Measurements from ENCODE around the gene MMP14. TPM values are rescaled to one million over a fixed set of nuclear protein-coding genes. Genes with fewer than 3 reads are reported as not detected.

Gene MMP14
- polyA plus RNA-seq, 3 donors, result 130 to 170 (median 135) TPM

DNA sequence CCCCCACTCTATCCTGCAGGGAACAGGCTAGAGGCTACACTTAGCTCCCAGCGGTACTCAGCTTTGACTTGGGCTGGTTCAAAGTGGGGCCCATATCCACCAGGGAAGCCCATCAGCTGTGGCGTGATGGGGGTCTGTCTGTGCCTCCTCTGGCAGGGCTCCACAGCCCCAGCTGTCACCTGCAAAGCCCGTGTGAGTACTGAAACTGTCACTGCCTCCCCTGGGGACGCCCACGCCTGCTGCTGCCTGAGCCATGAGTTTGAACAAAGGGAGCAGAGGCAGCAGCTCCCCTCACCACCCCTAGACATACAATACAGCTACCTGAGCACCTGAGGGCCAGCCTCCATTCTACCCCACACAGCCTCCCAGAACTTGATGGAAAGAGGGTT, 51.6 kb downstream of the MMP14 start:
- no peak for DNase-seq (ENCODE audit: extremely low read depth in 1 of 11, low read depth in 9 of 11, low spot score in 4 of 11)

DNA sequence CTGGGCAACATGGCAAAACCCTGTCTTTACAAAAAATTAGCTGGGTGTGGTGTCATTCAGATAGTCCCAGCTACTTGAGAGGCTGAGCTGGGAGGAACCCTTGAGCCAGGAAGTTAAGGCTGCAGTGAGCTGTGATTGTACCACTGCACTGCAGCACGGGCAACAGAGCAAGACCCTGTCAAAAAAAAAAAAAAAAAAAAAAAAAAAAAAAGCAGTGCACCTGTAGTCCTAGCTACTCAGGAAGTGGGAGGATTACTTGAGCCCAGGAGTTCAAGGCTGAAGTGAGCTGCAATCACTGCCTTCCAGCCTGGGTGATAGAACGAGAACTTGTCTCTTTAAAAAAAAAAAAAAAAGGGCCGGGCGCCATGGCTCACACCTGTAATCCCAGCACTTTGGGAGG, 52.3 kb downstream of the MMP14 start:
- DNase-seq (ENCODE audit: extremely low read depth in 1 of 11, low read depth in 9 of 11, low spot score in 4 of 11), result no peak

- no peak for DNase-seq (ENCODE audit: extremely low read depth in 1 of 11, low read depth in 9 of 11, low spot score in 4 of 11)
These were observed 54.0 kb downstream of the MMP14 start for GRCh38 chr14:22890416-22890815.

DNA sequence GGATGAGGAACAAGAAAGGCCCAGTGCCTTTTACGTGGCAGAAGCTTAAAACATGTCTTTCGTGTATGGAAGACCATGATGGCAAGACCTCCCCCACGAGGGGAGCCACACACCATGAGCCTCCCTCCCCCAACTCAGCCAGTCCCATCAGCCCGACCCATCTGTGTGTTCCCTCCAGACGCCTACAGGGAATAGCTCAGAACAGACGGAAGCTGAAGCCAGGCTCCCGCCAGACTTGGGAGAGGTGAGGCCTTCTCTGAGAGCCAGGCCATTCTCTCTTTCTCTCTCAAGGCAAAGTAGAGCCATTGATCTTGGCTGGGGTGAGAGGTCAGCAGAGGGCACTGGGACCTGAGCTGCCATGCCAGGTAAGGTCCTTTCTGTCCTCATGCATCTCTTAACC, 56.1 kb downstream of the MMP14 start:
- DNase-seq (ENCODE audit: extremely low read depth in 1 of 11, low read depth in 9 of 11, low spot score in 4 of 11), result no peak

GRCh38 chr14:22893706-22894105, 57.3 kb downstream of the MMP14 start:
- DNase-seq (ENCODE audit: extremely low read depth in 1 of 11, low read depth in 9 of 11, low spot score in 4 of 11), result no peak

- no peak for DNase-seq (ENCODE audit: extremely low read depth in 1 of 11, low read depth in 9 of 11, low spot score in 4 of 11)
These were observed 59.0 kb downstream of the MMP14 start for GRCh38 chr14:22895402-22895801.

- no peak for DNase-seq (ENCODE audit: extremely low read depth in 1 of 11, low read depth in 9 of 11, low spot score in 4 of 11)
These were observed 60.0 kb downstream of the MMP14 start for GRCh38 chr14:22896356-22896755.

GRCh38 chr14:22896760-22897159, 60.4 kb downstream of the MMP14 start:
- no peak for DNase-seq (ENCODE audit: extremely low read depth in 1 of 11, low read depth in 9 of 11, low spot score in 4 of 11)

- no peak for DNase-seq (ENCODE audit: extremely low read depth in 1 of 11, low read depth in 9 of 11, low spot score in 4 of 11)
These were observed 61.0 kb downstream of the MMP14 start for GRCh38 chr14:22897357-22897756.

Other genes with a start within 250 kb of the MMP14 start
- 100 to 1,000 TPM; 238 to 282 (median 257) TPM for gene DAD1, start 247.4 kb upstream of the MMP14 start, polyA plus RNA-seq (ENCODE audit: insufficient read length in 3 of 3)
- gene ABHD4, start 238.3 kb upstream of the MMP14 start, polyA plus RNA-seq (ENCODE audit: insufficient read length in 3 of 3), result 10 to 100 TPM; 43.3 to 62.2 (median 50.3) TPM
- gene OR6J1, start 192.2 kb upstream of the MMP14 start, polyA plus RNA-seq (ENCODE audit: insufficient read length in 3 of 3), result under 1 TPM; 0.16 to 0.33 (median 0.22) TPM
- 100 to 1,000 TPM; 134 to 142 (median 136) TPM for gene OXA1L, start 69.9 kb upstream of the MMP14 start, polyA plus RNA-seq (ENCODE audit: insufficient read length in 3 of 3)
- 100 to 1,000 TPM; 106 to 125 (median 119) TPM for gene SLC7A7, start 21.1 kb upstream of the MMP14 start, polyA plus RNA-seq (ENCODE audit: insufficient read length in 3 of 3)
- 100 to 1,000 TPM in 1 of 3 donors, 10 to 100 TPM in 2; 76.1 to 108 (median 97.7) TPM for gene MRPL52, start 6.7 kb upstream of the MMP14 start, polyA plus RNA-seq (ENCODE audit: insufficient read length in 3 of 3)
- 10 to 100 TPM; 71.4 to 94.4 (median 83.1) TPM for gene LRP10, start 35.2 kb downstream of the MMP14 start, polyA plus RNA-seq (ENCODE audit: insufficient read length in 3 of 3)
- gene REM2, start 46.6 kb downstream of the MMP14 start, polyA plus RNA-seq (ENCODE audit: insufficient read length in 3 of 3), result 1 to 10 TPM; 1.5 to 1.9 (median 1.5) TPM
- gene RBM23, start 82.6 kb downstream of the MMP14 start, polyA plus RNA-seq (ENCODE audit: insufficient read length in 3 of 3), result 100 to 1,000 TPM; 111 to 140 (median 120) TPM
- gene PRMT5, start 92.8 kb downstream of the MMP14 start, polyA plus RNA-seq (ENCODE audit: insufficient read length in 3 of 3), result 100 to 1,000 TPM; 147 to 158 (median 149) TPM
- gene HAUS4, start 120.5 kb downstream of the MMP14 start, polyA plus RNA-seq (ENCODE audit: insufficient read length in 3 of 3), result 10 to 100 TPM; 53.3 to 58.6 (median 57.0) TPM
- 100 to 1,000 TPM in 1 of 3 donors, 10 to 100 TPM in 2; 80.7 to 100 (median 95.1) TPM for gene AJUBA, start 146.0 kb downstream of the MMP14 start, polyA plus RNA-seq (ENCODE audit: insufficient read length in 3 of 3)
- gene C14orf93, start 173.6 kb downstream of the MMP14 start, polyA plus RNA-seq (ENCODE audit: insufficient read length in 3 of 3), result 10 to 100 TPM; 18.5 to 24.4 (median 19.0) TPM
- gene PSMB5, start 198.3 kb downstream of the MMP14 start, polyA plus RNA-seq (ENCODE audit: insufficient read length in 3 of 3), result 100 to 1,000 TPM; 203 to 259 (median 237) TPM
- not detected for gene PSMB11, start 205.6 kb downstream of the MMP14 start, polyA plus RNA-seq (ENCODE audit: insufficient read length in 3 of 3)
- gene CDH24, start 220.9 kb downstream of the MMP14 start, polyA plus RNA-seq (ENCODE audit: insufficient read length in 3 of 3), result 10 to 100 TPM; 21.7 to 37.3 (median 29.0) TPM

All from renal cortex interstitium (tissue), 11 donors.